ENCODE results near the gene FAM83D. TPM values are rescaled to one million over a fixed set of nuclear protein-coding genes. Genes with fewer than 3 reads are reported as not detected.

FAM83D gene
- total and polyA plus RNA-seq, 2 experiments from 2014 or later, result 33.3 to 91.3 TPM

DNA sequence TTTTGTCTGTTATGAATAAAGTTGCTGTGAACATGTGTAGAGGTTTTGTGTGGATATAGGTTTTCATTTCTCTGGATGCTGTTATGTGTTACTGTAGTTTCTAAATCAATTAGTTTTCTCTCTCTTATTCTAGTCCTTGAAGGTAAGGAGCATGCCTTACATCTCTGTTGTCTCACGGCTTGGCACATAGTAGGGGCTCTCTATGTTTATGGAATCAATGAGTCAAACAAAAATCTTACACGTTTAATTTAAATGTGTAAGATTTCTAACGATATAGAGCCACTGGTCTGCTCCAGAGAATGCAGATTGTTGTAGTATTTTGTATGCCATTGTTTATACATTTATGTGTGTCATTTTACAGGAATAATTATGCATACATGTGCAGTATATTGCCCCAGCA lies 20.6 kb downstream of the FAM83D start:
- Histone ChIP-seq H3K4me3 (no peak overlapping the region), H4K20me1 (replicated peaks; ENCODE audit: insufficient read depth) (peaks cover 45% of the 10 kb centered on the region), H3K4me1 (ENCODE audit: insufficient read depth) (no peaks in the 10 kb centered on the region), H3K79me2 (replicated peaks; ENCODE audit: insufficient read depth) (peaks cover 40% of the 10 kb centered on the region), H3K27ac (ENCODE audit: low read depth) (no peak overlapping the region), H2AFZ (no peak overlapping the region), H3K4me2 (no peak overlapping the region), H3K9me2 (ENCODE audit: insufficient read depth) (no peaks in the 10 kb centered on the region), H3K36me3 (ENCODE audit: insufficient read depth) (peaks cover 52% of the 10 kb centered on the region), H3K27me3 (ENCODE audit: insufficient read depth) (no peaks in the 10 kb centered on the region), H3F3A (replicated peaks; ENCODE audit: low read depth) (0 out of 2 replicates have a peak, but pooled peaks cover 2% of the 10 kb centered on the region)
- no peak overlapping the region for H3K27ac Mint-ChIP-seq
- no peaks in the 10 kb centered on the region for H3K27me3 Mint-ChIP-seq (ENCODE audit: insufficient read depth, low read depth, poor library complexity)
- ATAC-seq (no peak), DNase-seq (ENCODE audit: low spot score) (no peak)
- H3K4me1 Mint-ChIP-seq, result no peaks in the 10 kb centered on the region
- TF ChIP-seq, protein P1, sequence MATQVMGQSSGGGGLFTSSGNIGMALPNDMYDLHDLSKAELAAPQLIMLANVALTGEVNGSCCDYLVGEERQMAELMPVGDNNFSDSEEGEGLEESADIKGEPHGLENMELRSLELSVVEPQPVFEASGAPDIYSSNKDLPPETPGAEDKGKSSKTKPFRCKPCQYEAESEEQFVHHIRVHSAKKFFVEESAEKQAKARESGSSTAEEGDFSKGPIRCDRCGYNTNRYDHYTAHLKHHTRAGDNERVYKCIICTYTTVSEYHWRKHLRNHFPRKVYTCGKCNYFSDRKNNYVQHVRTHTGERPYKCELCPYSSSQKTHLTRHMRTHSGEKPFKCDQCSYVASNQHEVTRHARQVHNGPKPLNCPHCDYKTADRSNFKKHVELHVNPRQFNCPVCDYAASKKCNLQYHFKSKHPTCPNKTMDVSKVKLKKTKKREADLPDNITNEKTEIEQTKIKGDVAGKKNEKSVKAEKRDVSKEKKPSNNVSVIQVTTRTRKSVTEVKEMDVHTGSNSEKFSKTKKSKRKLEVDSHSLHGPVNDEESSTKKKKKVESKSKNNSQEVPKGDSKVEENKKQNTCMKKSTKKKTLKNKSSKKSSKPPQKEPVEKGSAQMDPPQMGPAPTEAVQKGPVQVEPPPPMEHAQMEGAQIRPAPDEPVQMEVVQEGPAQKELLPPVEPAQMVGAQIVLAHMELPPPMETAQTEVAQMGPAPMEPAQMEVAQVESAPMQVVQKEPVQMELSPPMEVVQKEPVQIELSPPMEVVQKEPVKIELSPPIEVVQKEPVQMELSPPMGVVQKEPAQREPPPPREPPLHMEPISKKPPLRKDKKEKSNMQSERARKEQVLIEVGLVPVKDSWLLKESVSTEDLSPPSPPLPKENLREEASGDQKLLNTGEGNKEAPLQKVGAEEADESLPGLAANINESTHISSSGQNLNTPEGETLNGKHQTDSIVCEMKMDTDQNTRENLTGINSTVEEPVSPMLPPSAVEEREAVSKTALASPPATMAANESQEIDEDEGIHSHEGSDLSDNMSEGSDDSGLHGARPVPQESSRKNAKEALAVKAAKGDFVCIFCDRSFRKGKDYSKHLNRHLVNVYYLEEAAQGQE (IDR thresholded peaks at IDR 0.05; ENCODE audit: unreplicated experiment), result no peak
- TF ChIP-seq CREB1 (CRISPR knock-in tag; IDR thresholded peaks at IDR 0.05; ENCODE audit: low read depth) (no peak), STAT1 (IDR thresholded peaks at IDR 0.05; ENCODE audit: unreplicated experiment) (no peak), ZNF114 (CRISPR knock-in tag; IDR thresholded peaks at IDR 0.05) (no peak), POLR2AphosphoS5 (IDR thresholded peaks at IDR 0.05; ENCODE audit: low read depth) (no peak), ZNF331 (CRISPR knock-in tag; IDR thresholded peaks at IDR 0.05; ENCODE audit: low read depth) (no peak), EZH2 (IDR thresholded peaks at IDR 0.05; ENCODE audit: low read depth, unreplicated experiment) (no peak), JUNB (IDR thresholded peaks at IDR 0.05; ENCODE audit: unreplicated experiment) (no peak), EZH2phosphoT487 (IDR thresholded peaks at IDR 0.05; ENCODE audit: unreplicated experiment) (no peak), NANOG (IDR thresholded peaks at IDR 0.05; ENCODE audit: borderline replicate concordance) (no peak)
- TF ChIP-seq, protein P2, sequence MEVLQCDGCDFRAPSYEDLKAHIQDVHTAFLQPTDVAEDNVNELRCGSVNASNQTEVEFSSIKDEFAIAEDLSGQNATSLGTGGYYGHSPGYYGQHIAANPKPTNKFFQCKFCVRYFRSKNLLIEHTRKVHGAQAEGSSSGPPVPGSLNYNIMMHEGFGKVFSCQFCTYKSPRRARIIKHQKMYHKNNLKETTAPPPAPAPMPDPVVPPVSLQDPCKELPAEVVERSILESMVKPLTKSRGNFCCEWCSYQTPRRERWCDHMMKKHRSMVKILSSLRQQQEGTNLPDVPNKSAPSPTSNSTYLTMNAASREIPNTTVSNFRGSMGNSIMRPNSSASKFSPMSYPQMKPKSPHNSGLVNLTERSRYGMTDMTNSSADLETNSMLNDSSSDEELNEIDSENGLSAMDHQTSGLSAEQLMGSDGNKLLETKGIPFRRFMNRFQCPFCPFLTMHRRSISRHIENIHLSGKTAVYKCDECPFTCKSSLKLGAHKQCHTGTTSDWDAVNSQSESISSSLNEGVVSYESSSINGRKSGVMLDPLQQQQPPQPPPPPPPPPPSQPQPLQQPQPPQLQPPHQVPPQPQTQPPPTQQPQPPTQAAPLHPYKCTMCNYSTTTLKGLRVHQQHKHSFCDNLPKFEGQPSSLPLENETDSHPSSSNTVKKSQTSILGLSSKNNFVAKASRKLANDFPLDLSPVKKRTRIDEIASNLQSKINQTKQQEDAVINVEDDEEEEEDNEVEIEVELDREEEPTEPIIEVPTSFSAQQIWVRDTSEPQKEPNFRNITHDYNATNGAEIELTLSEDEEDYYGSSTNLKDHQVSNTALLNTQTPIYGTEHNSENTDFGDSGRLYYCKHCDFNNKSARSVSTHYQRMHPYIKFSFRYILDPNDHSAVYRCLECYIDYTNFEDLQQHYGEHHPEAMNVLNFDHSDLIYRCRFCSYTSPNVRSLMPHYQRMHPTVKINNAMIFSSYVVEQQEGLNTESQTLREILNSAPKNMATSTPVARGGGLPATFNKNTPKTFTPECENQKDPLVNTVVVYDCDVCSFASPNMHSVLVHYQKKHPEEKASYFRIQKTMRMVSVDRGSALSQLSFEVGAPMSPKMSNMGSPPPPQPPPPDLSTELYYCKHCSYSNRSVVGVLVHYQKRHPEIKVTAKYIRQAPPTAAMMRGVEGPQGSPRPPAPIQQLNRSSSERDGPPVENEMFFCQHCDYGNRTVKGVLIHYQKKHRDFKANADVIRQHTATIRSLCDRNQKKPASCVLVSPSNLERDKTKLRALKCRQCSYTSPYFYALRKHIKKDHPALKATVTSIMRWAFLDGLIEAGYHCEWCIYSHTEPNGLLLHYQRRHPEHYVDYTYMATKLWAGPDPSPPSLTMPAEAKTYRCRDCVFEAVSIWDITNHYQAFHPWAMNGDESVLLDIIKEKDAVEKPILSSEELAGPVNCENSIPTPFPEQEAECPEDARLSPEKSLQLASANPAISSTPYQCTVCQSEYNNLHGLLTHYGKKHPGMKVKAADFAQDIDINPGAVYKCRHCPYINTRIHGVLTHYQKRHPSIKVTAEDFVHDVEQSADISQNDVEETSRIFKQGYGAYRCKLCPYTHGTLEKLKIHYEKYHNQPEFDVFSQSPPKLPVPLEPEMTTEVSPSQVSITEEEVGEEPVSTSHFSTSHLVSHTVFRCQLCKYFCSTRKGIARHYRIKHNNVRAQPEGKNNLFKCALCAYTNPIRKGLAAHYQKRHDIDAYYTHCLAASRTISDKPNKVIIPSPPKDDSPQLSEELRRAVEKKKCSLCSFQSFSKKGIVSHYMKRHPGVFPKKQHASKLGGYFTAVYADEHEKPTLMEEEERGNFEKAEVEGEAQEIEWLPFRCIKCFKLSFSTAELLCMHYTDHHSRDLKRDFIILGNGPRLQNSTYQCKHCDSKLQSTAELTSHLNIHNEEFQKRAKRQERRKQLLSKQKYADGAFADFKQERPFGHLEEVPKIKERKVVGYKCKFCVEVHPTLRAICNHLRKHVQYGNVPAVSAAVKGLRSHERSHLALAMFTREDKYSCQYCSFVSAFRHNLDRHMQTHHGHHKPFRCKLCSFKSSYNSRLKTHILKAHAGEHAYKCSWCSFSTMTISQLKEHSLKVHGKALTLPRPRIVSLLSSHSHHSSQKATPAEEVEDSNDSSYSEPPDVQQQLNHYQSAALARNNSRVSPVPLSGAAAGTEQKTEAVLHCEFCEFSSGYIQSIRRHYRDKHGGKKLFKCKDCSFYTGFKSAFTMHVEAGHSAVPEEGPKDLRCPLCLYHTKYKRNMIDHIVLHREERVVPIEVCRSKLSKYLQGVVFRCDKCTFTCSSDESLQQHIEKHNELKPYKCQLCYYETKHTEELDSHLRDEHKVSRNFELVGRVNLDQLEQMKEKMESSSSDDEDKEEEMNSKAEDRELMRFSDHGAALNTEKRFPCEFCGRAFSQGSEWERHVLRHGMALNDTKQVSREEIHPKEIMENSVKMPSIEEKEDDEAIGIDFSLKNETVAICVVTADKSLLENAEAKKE (CRISPR knock-in tag; IDR thresholded peaks at IDR 0.05), result no peak
- TF ChIP-seq, protein P3, sequence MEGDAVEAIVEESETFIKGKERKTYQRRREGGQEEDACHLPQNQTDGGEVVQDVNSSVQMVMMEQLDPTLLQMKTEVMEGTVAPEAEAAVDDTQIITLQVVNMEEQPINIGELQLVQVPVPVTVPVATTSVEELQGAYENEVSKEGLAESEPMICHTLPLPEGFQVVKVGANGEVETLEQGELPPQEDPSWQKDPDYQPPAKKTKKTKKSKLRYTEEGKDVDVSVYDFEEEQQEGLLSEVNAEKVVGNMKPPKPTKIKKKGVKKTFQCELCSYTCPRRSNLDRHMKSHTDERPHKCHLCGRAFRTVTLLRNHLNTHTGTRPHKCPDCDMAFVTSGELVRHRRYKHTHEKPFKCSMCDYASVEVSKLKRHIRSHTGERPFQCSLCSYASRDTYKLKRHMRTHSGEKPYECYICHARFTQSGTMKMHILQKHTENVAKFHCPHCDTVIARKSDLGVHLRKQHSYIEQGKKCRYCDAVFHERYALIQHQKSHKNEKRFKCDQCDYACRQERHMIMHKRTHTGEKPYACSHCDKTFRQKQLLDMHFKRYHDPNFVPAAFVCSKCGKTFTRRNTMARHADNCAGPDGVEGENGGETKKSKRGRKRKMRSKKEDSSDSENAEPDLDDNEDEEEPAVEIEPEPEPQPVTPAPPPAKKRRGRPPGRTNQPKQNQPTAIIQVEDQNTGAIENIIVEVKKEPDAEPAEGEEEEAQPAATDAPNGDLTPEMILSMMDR (conservative IDR thresholded peaks at IDR 0.05; ENCODE audit: low read depth in 2 of 2), result no peak
- TF ChIP-seq, protein P4, sequence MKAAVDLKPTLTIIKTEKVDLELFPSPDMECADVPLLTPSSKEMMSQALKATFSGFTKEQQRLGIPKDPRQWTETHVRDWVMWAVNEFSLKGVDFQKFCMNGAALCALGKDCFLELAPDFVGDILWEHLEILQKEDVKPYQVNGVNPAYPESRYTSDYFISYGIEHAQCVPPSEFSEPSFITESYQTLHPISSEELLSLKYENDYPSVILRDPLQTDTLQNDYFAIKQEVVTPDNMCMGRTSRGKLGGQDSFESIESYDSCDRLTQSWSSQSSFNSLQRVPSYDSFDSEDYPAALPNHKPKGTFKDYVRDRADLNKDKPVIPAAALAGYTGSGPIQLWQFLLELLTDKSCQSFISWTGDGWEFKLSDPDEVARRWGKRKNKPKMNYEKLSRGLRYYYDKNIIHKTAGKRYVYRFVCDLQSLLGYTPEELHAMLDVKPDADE (IDR thresholded peaks at IDR 0.05), result no peak
- H3K36me3 Mint-ChIP-seq (ENCODE audit: low read depth), result peaks cover 90% of the 10 kb centered on the region
- H3K9me3 Mint-ChIP-seq, result no peaks in the 10 kb centered on the region
- no peak overlapping the region for H3K4me3 Mint-ChIP-seq

Measured in GM23338 (cell line).